NT2/D1 (cell line): ENCODE data around the gene PGAP2.

Experiments used
- SUZ12 ChIP-seq: IDR thresholded peaks from 2 replicates; pipeline ENCODE4 v1.6.1; 2011; ENCODE audit not compliant: insufficient read length, insufficient read depth; ENCODE audit errors: extremely low read depth
- YY1 ChIP-seq: IDR thresholded peaks from 2 replicates; pipeline ENCODE4 v1.6.1; 2011; ENCODE audit not compliant: insufficient read length, insufficient read depth
- ZNF274 ChIP-seq: IDR thresholded peaks from 2 replicates; pipeline ENCODE4 v1.6.1; 2011; ENCODE audit warnings: mild to moderate bottlenecking, low read depth, low read length

DNA sequence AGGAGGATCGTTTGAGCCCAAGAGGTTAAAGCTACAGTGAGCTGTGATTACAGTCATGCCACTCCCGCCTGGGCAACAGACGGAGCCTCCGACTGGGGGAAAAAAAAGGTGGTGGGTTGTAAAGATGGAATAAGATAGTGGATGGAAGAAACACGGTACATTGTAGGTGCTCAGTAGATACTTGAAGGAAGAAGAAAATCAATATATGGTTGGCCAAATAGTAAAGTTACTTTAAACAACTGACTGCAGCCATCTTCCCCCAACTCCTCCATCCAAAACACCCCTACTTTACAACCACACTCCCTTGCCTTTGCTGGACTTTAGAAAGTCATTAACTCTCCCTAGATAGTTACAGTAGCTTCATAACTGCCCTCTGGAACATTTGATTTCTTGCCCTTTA, 8.5 kb upstream of the PGAP2 start:
- TF ChIP-seq SUZ12 (no peak), YY1 (no peak), ZNF274 (no peak)
